H1 (cell line): ENCODE measurements around the gene TM4SF18. TPM values are rescaled to one million over a fixed set of nuclear protein-coding genes. Genes with fewer than 3 reads are reported as not detected.

Source experiments
- CTCF ChIA-PET: fragments of 300-600 bp; sonication (Branson Sonifier 250); formaldehyde crosslinking; loops from one replicate; lab custom pipeline; 2021; ENCODE audit not compliant: partially characterized antibody; lab: Charles Lee
- POLR2A ChIA-PET: fragments of 300-600 bp; sonication (Branson Sonifier 250); formaldehyde crosslinking; loops from one replicate; lab custom pipeline; 2021; ENCODE audit warnings: inconsistent platforms; ENCODE audit not compliant: partially characterized antibody; lab: Charles Lee
- DNase-seq, 2 experiments: peaks; one replicate each; pipeline versions ENCODE4 v3.0.0 to v3.0.0-alpha.2; 2010 to 2022; ENCODE audit warnings: low spot score in 2 of 2, low read depth in 1 of 2, mixed read lengths in 1 of 2
- FAIRE-seq: peaks from 2 replicates; lab custom pipeline; 2011; peaks lifted over from hg19 to GRCh38; lab: Jason Lieb, UNC
- H2AFZ ChIP-seq: 2 replicates; pipeline ENCODE4 v1.8.1; 2012; ENCODE audit warnings: low read length, inconsistent platforms
- H2AK5ac ChIP-seq: 2 replicates; pipeline ENCODE4 v1.6.1; 2013; ENCODE audit warnings: low read depth, low read length
- H2BK120ac ChIP-seq: replicated peaks from 2 replicates; pipeline ENCODE3; 2013; ENCODE audit warnings: low read depth, low read length, inconsistent platforms
- H2BK12ac ChIP-seq: 2 replicates; pipeline ENCODE4 v1.6.1; 2013; ENCODE audit warnings: low read depth, low read length
- H2BK15ac ChIP-seq: 2 replicates; pipeline ENCODE4 v1.6.1; 2013; ENCODE audit warnings: low read length
- H2BK20ac ChIP-seq: 2 replicates; pipeline ENCODE4 v1.6.1; 2013; ENCODE audit warnings: low read length
- H2BK5ac ChIP-seq: 2 replicates; pipeline ENCODE4 v1.6.1; 2013; ENCODE audit warnings: low read depth, low read length
- H3K14ac ChIP-seq: 2 replicates; pipeline ENCODE4 v1.6.1; 2013; ENCODE audit warnings: inconsistent platforms; ENCODE audit not compliant: insufficient read length
- H3K18ac ChIP-seq: 2 replicates; pipeline ENCODE4 v1.6.1; 2013; ENCODE audit warnings: low read length; ENCODE audit errors: extremely low read depth
- H3K23ac ChIP-seq: 2 replicates; pipeline ENCODE4 v1.6.1; 2013; ENCODE audit warnings: inconsistent platforms; ENCODE audit not compliant: insufficient read length
- H3K23me2 ChIP-seq: 2 replicates; pipeline ENCODE4 v1.6.1; 2013; ENCODE audit warnings: low read depth, low read length
- H3K27ac ChIP-seq: 2 replicates; pipeline ENCODE4 v1.6.1; 2011; ENCODE audit warnings: low read depth, low read length, inconsistent platforms
- H3K27me3 ChIP-seq, 4 experiments: replicated peaks in 1 of 4; 1 replicate in 1 of 4; 2 replicates in 3 of 4; pipeline versions ENCODE4 v1.6.1 to v1.8.1; 2011 to 2013; ENCODE audit warnings: low read length in 3 of 4, mild to moderate bottlenecking in 3 of 4, inconsistent platforms in 2 of 4, mixed read lengths in 2 of 4, moderate library complexity in 1 of 4; ENCODE audit not compliant: control insufficient read depth in 3 of 4, insufficient read depth in 3 of 4; ENCODE audit errors: extremely low read depth in 1 of 4
- H3K36me3 ChIP-seq, 4 experiments: 2 replicates each; pipeline versions ENCODE4 v1.6.1 to v1.8.1; 2011 to 2013; ENCODE audit warnings: mild to moderate bottlenecking in 4 of 4, low read length in 3 of 4, moderate library complexity in 2 of 4, control low read depth in 1 of 4, inconsistent platforms in 1 of 4; ENCODE audit not compliant: insufficient read depth in 4 of 4, control insufficient read depth in 2 of 4
- H3K4ac ChIP-seq: replicated peaks from 2 replicates; pipeline ENCODE3; 2013; ENCODE audit warnings: low read length, low read depth, mixed read lengths, inconsistent platforms; ENCODE audit not compliant: insufficient read length
- H3K4me1 ChIP-seq, 4 experiments: replicated peaks in 1 of 4; 1 replicate in 1 of 4; 2 replicates in 3 of 4; pipeline versions ENCODE4 v1.6.1 to v1.8.1; 2011 to 2013; ENCODE audit warnings: low read length in 3 of 4, inconsistent platforms in 2 of 4, mixed read lengths in 1 of 4; ENCODE audit not compliant: insufficient read depth in 4 of 4, control insufficient read depth in 3 of 4
- H3K4me2 ChIP-seq, 2 experiments: 2 replicates each; pipeline versions ENCODE4 v1.6.1 to v1.8.1; 2011 to 2013; ENCODE audit warnings: low read depth in 2 of 2, low read length in 2 of 2, control low read depth in 1 of 2, inconsistent platforms in 1 of 2, mild to moderate bottlenecking in 1 of 2; ENCODE audit not compliant: insufficient read depth in 1 of 2
- H3K4me3 ChIP-seq, 4 experiments: fragments of 200-600, 300-600 bp in 1 of 4; sonication (generic), shearing (Covaris generic), sonication (Bioruptor Twin) in 1 of 4; 2 replicates each; pipeline versions ENCODE4 v1.5.1 to v1.8.1; 2011 to 2016; ENCODE audit warnings: low read length in 4 of 4, low read depth in 3 of 4, control low read depth in 2 of 4, inconsistent platforms in 2 of 4, mild to moderate bottlenecking in 2 of 4, mixed read lengths in 1 of 4, moderate library complexity in 1 of 4; ENCODE audit not compliant: insufficient read depth in 2 of 4; ENCODE audit errors: extremely low read depth in 1 of 4
- H3K56ac ChIP-seq: replicated peaks from 2 replicates; pipeline ENCODE3; 2013; ENCODE audit warnings: low read depth, mild to moderate bottlenecking, mixed read lengths, low read length, inconsistent platforms; ENCODE audit not compliant: insufficient read length
- H3K79me1 ChIP-seq: 2 replicates; pipeline ENCODE4 v1.6.1; 2013; ENCODE audit warnings: low read depth, low read length, control low read depth
- H3K79me2 ChIP-seq, 2 experiments: 2 replicates each; pipeline versions ENCODE4 v1.6.1 to v1.8.1; 2012 to 2013; ENCODE audit warnings: low read length in 2 of 2, mild to moderate bottlenecking in 2 of 2, inconsistent platforms in 1 of 2; ENCODE audit not compliant: insufficient read depth in 2 of 2, control insufficient read depth in 1 of 2
- H3K9ac ChIP-seq, 4 experiments: replicated peaks in 1 of 4; 1 replicate in 1 of 4; 2 replicates in 3 of 4; pipeline versions ENCODE4 v1.6.1 to v1.8.1; 2011 to 2013; ENCODE audit warnings: low read depth in 3 of 4, low read length in 3 of 4, control low read depth in 2 of 4, mild to moderate bottlenecking in 2 of 4, moderate library complexity in 2 of 4, inconsistent platforms in 1 of 4; ENCODE audit errors: extremely low read depth in 1 of 4
- H3K9me3 ChIP-seq, 2 experiments: 2 replicates each; pipeline versions ENCODE4 v1.6.1 to v1.8.1; 2012 to 2013; ENCODE audit warnings: mild to moderate bottlenecking in 2 of 2, moderate library complexity in 2 of 2, control low read depth in 1 of 2, inconsistent platforms in 1 of 2, low read depth in 1 of 2, low read length in 1 of 2, mixed read lengths in 1 of 2; ENCODE audit not compliant: insufficient read depth in 2 of 2
- H4K20me1 ChIP-seq, 2 experiments: replicated peaks in 1 of 2; 2 replicates each; pipeline versions ENCODE3 to v1.8.1; 2011 to 2013; ENCODE audit warnings: inconsistent platforms in 2 of 2, low read length in 2 of 2, mild to moderate bottlenecking in 1 of 2; ENCODE audit not compliant: insufficient read depth in 2 of 2, control insufficient read depth in 1 of 2
- H4K5ac ChIP-seq: 2 replicates; pipeline ENCODE4 v1.6.1; 2013; ENCODE audit warnings: low read length, low read depth, mixed read lengths, inconsistent platforms; ENCODE audit not compliant: insufficient read length
- H4K8ac ChIP-seq: 2 replicates; pipeline ENCODE4 v1.8.0; 2013; ENCODE audit warnings: mild to moderate bottlenecking, moderate library complexity, low read length, inconsistent platforms; ENCODE audit not compliant: insufficient read depth; ENCODE audit errors: extremely low read depth
- H4K91ac ChIP-seq: replicated peaks from 2 replicates; pipeline ENCODE3; 2013; ENCODE audit warnings: low read length, mixed read lengths, inconsistent platforms; ENCODE audit not compliant: insufficient read length
- HDAC2 ChIP-seq, 2 experiments: fragments of 300-600 bp in 1 of 2; sonication (generic) in 1 of 2; IDR thresholded peaks; 2 replicates each; pipeline ENCODE4 v1.6.1; 2011 to 2012; ENCODE audit warnings: low read depth in 2 of 2, low read length in 2 of 2, mild to moderate bottlenecking in 2 of 2, moderate library complexity in 2 of 2, borderline replicate concordance in 1 of 2, inconsistent platforms in 1 of 2
- SP4 ChIP-seq: IDR thresholded peaks from 2 replicates; pipeline ENCODE4 v1.6.1; 2012; ENCODE audit warnings: low read length, inconsistent platforms
- SRF ChIP-seq: IDR thresholded peaks from 2 replicates; pipeline ENCODE4 v1.6.1; 2011; ENCODE audit warnings: mild to moderate bottlenecking, low read depth, low read length, moderate library complexity
- TAF7 ChIP-seq: optimal IDR thresholded peaks from 2 replicates; pipeline ENCODE3; 2011; ENCODE audit warnings: low read depth, mild to moderate bottlenecking, inconsistent platforms, low read length, moderate library complexity, borderline replicate concordance
- TEAD4 ChIP-seq: IDR thresholded peaks from 2 replicates; pipeline ENCODE4 v1.6.1; 2012; ENCODE audit warnings: low read depth, low read length, inconsistent platforms, mixed read lengths
- YY1 ChIP-seq: IDR thresholded peaks from 2 replicates; pipeline ENCODE4 v1.6.1; 2011; ENCODE audit warnings: low read depth, mild to moderate bottlenecking, low read length
- WGBS, 2 experiments: shearing (Covaris generic) in 1 of 2; methylation state at CpG; one replicate each; pipeline versions ENCODE4 v1.1.6 to v1.1.7; 2013 to 2015; ENCODE audit warnings: low lambda C conversion rate in 2 of 2, mixed read lengths in 2 of 2, inconsistent platforms in 1 of 2, low coverage in 1 of 2, missing lambda C conversion rate in 1 of 2; ENCODE audit not compliant: insufficient replicate concordance in 2 of 2, insufficient coverage in 1 of 2, insufficient read length in 1 of 2; ENCODE audit errors: extremely low coverage in 1 of 2, missing lambda C conversion rate in 1 of 2; 5-methylcytosine and 5-hydroxymethylcytosine counted together
- polyA plus RNA-seq, 7 experiments: library from polyadenylated mRNA; depleted of rRNA in 3 of 7; stranded (reverse) in 5 of 7; unstranded in 2 of 7; fragments of >200 nt in 5 of 7; fragments of 200-250 nt in 2 of 7; gene quantifications; 1 replicate in 5 of 7; 2 replicates in 1 of 7; 4 replicates in 1 of 7; pipeline versions ENCODE4 v1.2.1 to v1.2.3, GENCODE V29; 2011 to 2013; ENCODE audit warnings: missing spikeins in 2 of 7, mixed read lengths in 2 of 7
- total RNA-seq: library from RNA; stranded (reverse); fragmentation: NEBNext Ultra II Directional; extraction: Animal tissue kit (Norgen Biotek cat#: 25700); gene quantifications from 2 replicates; pipeline ENCODE4 v1.2.1, GENCODE V29; 2021

Gene TM4SF18
- total and polyA plus RNA-seq, 2 of the 8 experiments (the other 6 are each of a cell fraction or from before 2014, with no cell fraction given) = 2.9 to 13.6 TPM

DNA sequence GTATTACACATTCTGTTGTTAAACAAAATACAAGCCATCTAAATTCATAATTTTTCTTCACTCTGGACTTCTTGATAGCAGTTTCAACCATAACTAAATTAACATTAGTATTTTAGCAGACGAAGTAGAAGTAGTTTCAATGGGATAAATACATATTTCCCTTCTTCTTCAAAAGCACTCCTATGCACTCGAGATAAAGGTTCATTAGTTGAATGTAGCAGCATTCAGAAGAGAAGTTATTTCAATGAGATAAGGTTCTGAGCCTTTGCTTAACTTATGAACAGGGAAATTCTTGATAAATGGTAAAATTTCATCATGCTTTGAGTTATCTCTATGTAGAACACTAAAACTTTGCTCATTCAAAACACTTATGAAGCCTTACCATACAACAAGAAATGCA lies 11.8 kb downstream of the TM4SF18 start:
- POLR2A ChIA-PET = no interaction called here

More for the DNA sequence above, 11.8 kb downstream of the TM4SF18 start:
- Histone ChIP-seq H3K18ac (no peak overlapping the region), H2BK12ac (no peak overlapping the region), H3K79me2 (no peaks in the 10 kb centered on the region), H3K4me3 (no peak overlapping the region), H2BK15ac (no peak overlapping the region), H3K27me3 (no peaks in the 10 kb centered on the region), H2BK120ac (no peak overlapping the region), H3K23me2 (peaks cover 2% of the 10 kb centered on the region; the same call in 1 of the 2 replicates), H2BK20ac (no peak overlapping the region), H3K4me2 (no peak overlapping the region), H3K36me3 (no peaks in the 10 kb centered on the region; a peak in 2 of 8 replicates), H2AFZ (no peak overlapping the region), H3K14ac (no peak overlapping the region), H3K9me3 (no peaks in the 10 kb centered on the region), H2AK5ac (no peak overlapping the region), H4K20me1 (no peaks in the 10 kb centered on the region), H4K8ac (no peak overlapping the region), H4K91ac (no peak overlapping the region), H3K9ac (no peak overlapping the region), H3K56ac (no peak overlapping the region), H4K5ac (no peak overlapping the region), H3K79me1 (no peaks in the 10 kb centered on the region), H3K27ac (no peak overlapping the region), H3K4ac (no peak overlapping the region), H2BK5ac (no peak overlapping the region), H3K23ac (no peak overlapping the region), H3K4me1 (peaks cover 0 to 4% (median 2%) of the 10 kb centered on the region in 4 experiments; a peak in 2 of 7 replicates)
- TF ChIP-seq YY1 = no peak
- TF ChIP-seq TEAD4 = no peak
- TF ChIP-seq SP4 = no peak
- TF ChIP-seq TAF7 = no peak
- TF ChIP-seq HDAC2 (IDR thresholded peaks at IDR 0.05; ENCODE audit: borderline replicate concordance in 1 of 2, low read depth in 2 of 2, low read length in 2 of 2) = no peak
- TF ChIP-seq SRF = no peak
- CTCF ChIA-PET = interaction anchor here (1.3 kb wide), 1 partner anchor 14 kb away, joined by 4 read pairs; no protein-coding TSS in a partner anchor
- FAIRE-seq (no peak), DNase-seq (no peak)
- 89% methylated on average over 2 of the region's 2 CpGs; no CpG with 5 or more reads in 1 of the 2 experiments for WGBS, 2 experiments
